ENCODE data around the gene MIER3. TPM values are rescaled to one million over a fixed set of nuclear protein-coding genes. Genes with fewer than 3 reads are reported as not detected.

MIER3 gene
- total RNA-seq, 2 donors from 2014 or later, result 7.8 to 26.0 TPM

DNA sequence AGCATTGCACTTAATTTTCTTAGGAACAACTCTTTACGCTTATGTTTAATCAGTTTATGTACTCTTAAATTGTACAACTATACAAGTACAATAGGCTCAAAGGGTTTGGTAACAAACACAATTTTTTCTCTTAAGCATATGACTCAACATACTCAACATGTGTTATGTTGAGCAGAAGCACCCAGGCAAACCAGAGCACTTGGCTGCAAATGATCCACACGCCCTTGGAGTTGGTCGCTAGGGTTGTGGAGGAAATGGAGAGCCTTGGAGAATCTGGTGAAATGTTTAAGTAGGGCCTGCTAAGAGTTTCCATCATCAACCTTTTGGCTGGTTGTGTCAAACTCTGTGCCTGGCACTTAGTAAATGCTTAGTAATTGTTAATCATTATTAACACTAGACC, 25.1 kb upstream of the MIER3 start:
- no peaks in the 10 kb centered on the region for H3K4me1 ChIP-seq
- DNase-seq, result no peak
- intact Hi-C loops (cut with DNase I), result no loop called here
- no peak for ATAC-seq
- no peaks in the 10 kb centered on the region for H3K9me3 ChIP-seq
- no peak overlapping the region for H3K27ac ChIP-seq
- no peaks in the 10 kb centered on the region for H3K36me3 ChIP-seq (replicated peaks in 1 of 2; ENCODE audit: insufficient read depth in 1 of 2, low read depth in 2 of 2)
- WGBS, 2 donors, result 93 to 97% methylated on average over 3 of the region's 3 CpGs
- H3K27me3 ChIP-seq, result peaks cover 0 to 6% of the 10 kb centered on the region in 2 donors
- H3K4me3 ChIP-seq, result no peak overlapping the region
- TF ChIP-seq POLR2A (IDR thresholded peaks at IDR 0.05), result no peak
- TF ChIP-seq, protein P1, sequence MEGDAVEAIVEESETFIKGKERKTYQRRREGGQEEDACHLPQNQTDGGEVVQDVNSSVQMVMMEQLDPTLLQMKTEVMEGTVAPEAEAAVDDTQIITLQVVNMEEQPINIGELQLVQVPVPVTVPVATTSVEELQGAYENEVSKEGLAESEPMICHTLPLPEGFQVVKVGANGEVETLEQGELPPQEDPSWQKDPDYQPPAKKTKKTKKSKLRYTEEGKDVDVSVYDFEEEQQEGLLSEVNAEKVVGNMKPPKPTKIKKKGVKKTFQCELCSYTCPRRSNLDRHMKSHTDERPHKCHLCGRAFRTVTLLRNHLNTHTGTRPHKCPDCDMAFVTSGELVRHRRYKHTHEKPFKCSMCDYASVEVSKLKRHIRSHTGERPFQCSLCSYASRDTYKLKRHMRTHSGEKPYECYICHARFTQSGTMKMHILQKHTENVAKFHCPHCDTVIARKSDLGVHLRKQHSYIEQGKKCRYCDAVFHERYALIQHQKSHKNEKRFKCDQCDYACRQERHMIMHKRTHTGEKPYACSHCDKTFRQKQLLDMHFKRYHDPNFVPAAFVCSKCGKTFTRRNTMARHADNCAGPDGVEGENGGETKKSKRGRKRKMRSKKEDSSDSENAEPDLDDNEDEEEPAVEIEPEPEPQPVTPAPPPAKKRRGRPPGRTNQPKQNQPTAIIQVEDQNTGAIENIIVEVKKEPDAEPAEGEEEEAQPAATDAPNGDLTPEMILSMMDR (IDR thresholded peaks at IDR 0.05), result no peak

DNA sequence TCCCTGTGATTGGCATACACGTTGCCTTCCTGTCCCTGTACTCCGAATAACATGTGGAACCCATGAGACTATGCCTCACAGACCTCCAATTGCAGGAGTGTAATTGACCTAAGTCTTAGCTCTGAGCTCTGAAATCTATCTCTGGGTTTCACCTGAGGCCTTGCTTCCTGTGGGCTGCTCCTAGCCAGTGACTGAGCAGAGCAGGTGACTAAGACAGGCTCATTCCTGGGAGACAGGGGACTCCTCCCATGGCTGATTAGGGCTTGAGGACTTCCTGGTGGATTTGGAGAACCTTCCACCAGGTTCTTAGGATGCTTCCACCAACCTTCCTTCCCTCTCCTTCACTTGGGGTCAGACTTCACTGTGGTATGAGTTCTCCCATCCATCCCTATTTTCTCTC, 22.3 kb upstream of the MIER3 start:
- no peak for ATAC-seq
- Histone ChIP-seq H3K27ac (no peak overlapping the region), H3K9me3 (no peaks in the 10 kb centered on the region), H3K27me3 (peaks cover 0 to 6% of the 10 kb centered on the region in 2 donors), H3K4me1 (no peaks in the 10 kb centered on the region), H3K4me3 (no peak overlapping the region), H3K36me3 (replicated peaks in 1 of 2; ENCODE audit: insufficient read depth in 1 of 2, low read depth in 2 of 2) (no peaks in the 10 kb centered on the region)
- no peak for TF ChIP-seq POLR2A (IDR thresholded peaks at IDR 0.05)
- TF ChIP-seq, protein P1 (IDR thresholded peaks at IDR 0.05), result no peak
- DNase-seq, result no peak
- intact Hi-C loops (cut with DNase I), result no loop called here
- WGBS, 2 donors, result 61 to 64% methylated on average over 2 of the region's 2 CpGs

DNA sequence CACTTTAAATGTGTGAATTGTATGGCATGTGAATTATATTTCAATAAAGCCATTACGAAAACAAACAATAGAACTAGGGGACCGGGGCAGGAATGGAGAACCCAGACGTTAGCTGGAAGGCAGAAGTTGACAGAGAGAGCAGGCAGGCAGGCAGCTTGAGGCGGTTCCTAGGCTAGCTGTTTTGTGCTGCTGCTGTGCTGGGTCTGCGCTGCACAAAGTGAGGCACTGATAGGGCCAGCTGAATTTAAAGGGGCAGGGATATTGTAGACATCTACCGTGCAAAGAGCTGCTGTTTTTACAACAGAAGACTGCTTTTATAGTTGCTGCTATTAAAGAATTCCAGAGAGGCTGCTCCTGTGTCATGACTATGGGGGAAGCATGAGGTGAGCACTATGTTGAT, 21.6 kb upstream of the MIER3 start:
- peaks cover 0 to 6% of the 10 kb centered on the region in 2 donors for H3K27me3 ChIP-seq
- TF ChIP-seq POLR2A (IDR thresholded peaks at IDR 0.05), result no peak
- TF ChIP-seq, protein P1 (IDR thresholded peaks at IDR 0.05), result no peak
- no peaks in the 10 kb centered on the region for H3K9me3 ChIP-seq
- no peak overlapping the region for H3K27ac ChIP-seq
- no peak for ATAC-seq
- no peaks in the 10 kb centered on the region for H3K4me1 ChIP-seq
- 52 to 53% methylated on average over 6 of the region's 6 CpGs for WGBS, 2 donors
- no peak overlapping the region for H3K4me3 ChIP-seq
- intact Hi-C loops (cut with DNase I), result no loop called here
- DNase-seq, result no peak
- H3K36me3 ChIP-seq (replicated peaks in 1 of 2; ENCODE audit: insufficient read depth in 1 of 2, low read depth in 2 of 2), result no peaks in the 10 kb centered on the region

DNA sequence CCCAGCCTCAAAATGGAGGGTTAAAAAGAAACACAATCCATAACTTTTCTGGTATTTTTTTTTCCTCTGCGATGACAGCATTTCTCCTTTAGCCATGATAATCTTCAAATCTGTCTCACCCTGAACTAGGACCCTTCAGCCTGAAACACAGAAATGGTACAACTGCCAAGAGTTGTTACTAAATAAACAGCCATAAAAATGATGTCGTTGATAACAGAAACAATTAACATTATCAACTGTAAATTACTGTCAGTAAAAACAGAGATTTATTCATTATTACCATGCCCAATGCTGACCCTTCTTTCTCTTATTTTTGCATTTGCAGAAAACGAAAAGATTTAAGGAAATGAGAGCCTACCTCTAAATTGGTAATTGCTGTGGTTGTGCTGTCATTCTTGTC, 19.4 kb upstream of the MIER3 start:
- 31 to 36% methylated on average over 3 of the region's 3 CpGs for WGBS, 2 donors
- no peak overlapping the region for H3K4me3 ChIP-seq

DNA sequence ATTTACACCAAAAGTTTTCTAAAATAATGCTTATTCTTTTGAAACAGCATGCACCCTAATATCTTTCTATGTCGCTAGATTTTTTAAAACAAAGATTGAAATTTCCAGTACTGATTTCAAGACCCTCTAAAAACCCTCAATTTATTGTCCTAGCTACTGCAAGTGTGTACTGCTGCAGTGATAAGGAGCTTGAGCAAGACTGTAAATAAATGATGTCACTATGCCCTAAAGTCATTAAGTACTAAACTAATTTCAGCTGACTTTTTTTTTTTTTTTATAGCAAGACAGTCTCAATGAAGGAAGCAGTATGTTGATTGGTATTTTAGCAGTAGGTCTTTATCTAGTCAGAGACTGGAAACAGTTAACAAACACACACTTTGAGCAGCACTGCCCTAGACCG, 12.2 kb upstream of the MIER3 start:
- H3K4me3 ChIP-seq, result no peak overlapping the region
- H3K27ac ChIP-seq, result no peak overlapping the region
- no peaks in the 10 kb centered on the region for H3K27me3 ChIP-seq
- intact Hi-C loops (cut with DNase I), result no loop called here
- ATAC-seq, result no peak
- no peak for DNase-seq
- peaks cover 5% of the 10 kb centered on the region for H3K4me1 ChIP-seq
- WGBS, 2 donors, result 80 to 83% methylated on average over 2 of the region's 2 CpGs
- H3K36me3 ChIP-seq (replicated peaks in 1 of 2; ENCODE audit: insufficient read depth in 1 of 2, low read depth in 2 of 2), result no peaks in the 10 kb centered on the region
- no peak for TF ChIP-seq POLR2A (IDR thresholded peaks at IDR 0.05)
- TF ChIP-seq, protein P1 (IDR thresholded peaks at IDR 0.05), result no peak
- no peaks in the 10 kb centered on the region for H3K9me3 ChIP-seq

More for the DNA sequence above, 19.4 kb upstream of the MIER3 start:
- TF ChIP-seq POLR2A (IDR thresholded peaks at IDR 0.05), result no peak
- TF ChIP-seq, protein P1 (IDR thresholded peaks at IDR 0.05), result no peak
- peaks cover 0 to 6% of the 10 kb centered on the region in 2 donors for H3K27me3 ChIP-seq
- no peak for DNase-seq
- intact Hi-C loops (cut with DNase I), result no loop called here
- H3K9me3 ChIP-seq, result no peaks in the 10 kb centered on the region
- ATAC-seq, result no peak
- no peak overlapping the region for H3K27ac ChIP-seq
- H3K36me3 ChIP-seq (replicated peaks in 1 of 2; ENCODE audit: insufficient read depth in 1 of 2, low read depth in 2 of 2), result no peaks in the 10 kb centered on the region
- H3K4me1 ChIP-seq, result no peaks in the 10 kb centered on the region

All from body of pancreas (tissue), 4 donors.